CD4-positive, alpha-beta T cell (primary cell): ENCODE measurements around the gene RIMKLB. TPM values are rescaled to one million over a fixed set of nuclear protein-coding genes. Genes with fewer than 3 reads are reported as not detected.
A peak's percentile ranks its signal among the peaks of the same experiment; 100 is the strongest.
"Not testable (repeated sequence)": the region's sequence is repeated elsewhere in the genome, so short reads cannot be mapped to it uniquely, and the experiment has no call there.

Source experiments
- ATAC-seq: fragments of 200-7000 bp; cut with Tn5 transposase; one replicate; pipeline ENCODE4 v1.10.0; 2022; ENCODE audit warnings: mild to moderate bottlenecking; ENCODE audit not compliant: poor library complexity
- CTCF ChIA-PET: fragments of 350-600 bp; sonication (Branson Sonifier 250); formaldehyde crosslinking; loops from one replicate; lab custom pipeline; 2021; ENCODE audit warnings: antibody characterized with exemption, inconsistent platforms; lab: Charles Lee
- POLR2A ChIA-PET: fragments of 350-600 bp; sonication (Branson Sonifier 250); formaldehyde crosslinking; loops from one replicate; lab custom pipeline; 2021; ENCODE audit warnings: antibody characterized with exemption, inconsistent platforms; lab: Charles Lee
- DNase-seq, 14 experiments: peaks; one replicate each; pipeline ENCODE4 v3.0.0-alpha.2; 2013 to 2020; ENCODE audit warnings: mixed read lengths in 2 of 14
- H3K27ac ChIP-seq, 2 donors: one replicate each; pipeline versions ENCODE4 v1.5.1 to v1.7.0; 2013; ENCODE audit warnings: low read length in 2 of 2, low read depth in 1 of 2, mild to moderate bottlenecking in 1 of 2
- H3K27me3 ChIP-seq, 2 experiments: 1 replicate in 1 of 2; 2 replicates in 1 of 2; pipeline versions ENCODE4 v1.6.1 to v1.7.0; 2013; ENCODE audit warnings: low read length in 2 of 2, control low read depth in 1 of 2, mild to moderate bottlenecking in 1 of 2, moderate library complexity in 1 of 2; ENCODE audit not compliant: insufficient read depth in 2 of 2, control insufficient read depth in 1 of 2
- H3K36me3 ChIP-seq: one replicate; pipeline ENCODE4 v1.6.1; 2013; ENCODE audit warnings: low read length, control low read depth; ENCODE audit not compliant: insufficient read depth
- H3K4me1 ChIP-seq: one replicate; pipeline ENCODE4 v1.6.1; 2013; ENCODE audit warnings: low read length, control low read depth; ENCODE audit not compliant: insufficient read depth
- H3K4me3 ChIP-seq: one replicate; pipeline ENCODE4 v1.5.1; 2013; ENCODE audit warnings: mild to moderate bottlenecking, low read length, moderate library complexity
- H3K9me3 ChIP-seq, 2 experiments: 1 replicate in 1 of 2; 2 replicates in 1 of 2; pipeline versions ENCODE4 v1.6.1 to v1.7.0; 2013; ENCODE audit warnings: low read length in 2 of 2, mild to moderate bottlenecking in 2 of 2, control low read depth in 1 of 2, moderate library complexity in 1 of 2; ENCODE audit not compliant: control insufficient read depth in 1 of 2, insufficient read depth in 1 of 2
- H3K27ac Mint-ChIP-seq: one replicate; pipeline ENCODE4 v1.8.0; 2020; ENCODE audit warnings: mixed read lengths
- H3K27me3 Mint-ChIP-seq: one replicate; pipeline ENCODE4 v1.8.0; 2021; ENCODE audit warnings: mixed read lengths
- H3K36me3 Mint-ChIP-seq: one replicate; pipeline ENCODE4 v1.8.0; 2021; ENCODE audit warnings: low read depth, mixed read lengths
- H3K4me1 Mint-ChIP-seq: one replicate; pipeline ENCODE4 v1.8.0; 2021; ENCODE audit warnings: low read depth, mixed read lengths
- H3K4me3 Mint-ChIP-seq: one replicate; pipeline ENCODE4 v1.8.0; 2020; ENCODE audit warnings: mild to moderate bottlenecking, mixed read lengths
- H3K9me3 Mint-ChIP-seq: one replicate; pipeline ENCODE4 v1.8.0; 2020; ENCODE audit warnings: mixed read lengths
- intact Hi-C, 2 experiments: fragments of 100-400 bp; cut with DNase I in 1 of 2; cut with micrococcal nuclease in 1 of 2; formaldehyde crosslinking; loops; one replicate each; pipeline versions ENCODE4 v1.15.1 to v1.9.0; 2023 to 2025; cut with DNase I, micrococcal nuclease
- total RNA-seq, 174 experiments: library from RNA in 2 of 174; stranded (reverse) in 2 of 174; gene quantifications; one replicate each; pipeline ENCODE4 v1.2.3 and lab custom pipeline; 2021 to 2026
- TF ChIP-seq, protein P1 (sequence below): fragments of 200-600 bp; IDR thresholded peaks from one replicate; pipeline ENCODE4 v1.8.0; 2022; ENCODE audit warnings: antibody characterized with exemption, mild to moderate bottlenecking

Gene RIMKLB
- total RNA-seq, 2 experiments from 2014 or later = 14.8 to 15.2 TPM

GRCh38 chr12:8781381-8782127 lies 83.8 kb downstream of the RIMKLB start:
- Mint-ChIP-seq H3K27me3 (no peaks in the 10 kb centered on the region), H3K36me3 (peaks cover 10% of the 10 kb centered on the region), H3K27ac (no peak overlapping the region), H3K4me3 (no peak overlapping the region), H3K4me1 (no peaks in the 10 kb centered on the region), H3K9me3 (no peaks in the 10 kb centered on the region)
- TF ChIP-seq, protein P1, sequence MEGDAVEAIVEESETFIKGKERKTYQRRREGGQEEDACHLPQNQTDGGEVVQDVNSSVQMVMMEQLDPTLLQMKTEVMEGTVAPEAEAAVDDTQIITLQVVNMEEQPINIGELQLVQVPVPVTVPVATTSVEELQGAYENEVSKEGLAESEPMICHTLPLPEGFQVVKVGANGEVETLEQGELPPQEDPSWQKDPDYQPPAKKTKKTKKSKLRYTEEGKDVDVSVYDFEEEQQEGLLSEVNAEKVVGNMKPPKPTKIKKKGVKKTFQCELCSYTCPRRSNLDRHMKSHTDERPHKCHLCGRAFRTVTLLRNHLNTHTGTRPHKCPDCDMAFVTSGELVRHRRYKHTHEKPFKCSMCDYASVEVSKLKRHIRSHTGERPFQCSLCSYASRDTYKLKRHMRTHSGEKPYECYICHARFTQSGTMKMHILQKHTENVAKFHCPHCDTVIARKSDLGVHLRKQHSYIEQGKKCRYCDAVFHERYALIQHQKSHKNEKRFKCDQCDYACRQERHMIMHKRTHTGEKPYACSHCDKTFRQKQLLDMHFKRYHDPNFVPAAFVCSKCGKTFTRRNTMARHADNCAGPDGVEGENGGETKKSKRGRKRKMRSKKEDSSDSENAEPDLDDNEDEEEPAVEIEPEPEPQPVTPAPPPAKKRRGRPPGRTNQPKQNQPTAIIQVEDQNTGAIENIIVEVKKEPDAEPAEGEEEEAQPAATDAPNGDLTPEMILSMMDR = no peak
- POLR2A ChIA-PET = no interaction called here
- intact Hi-C loops = loop anchor here in 1 of 2 experiments (2.0 kb wide), 1 partner anchor 257 kb away; no protein-coding TSS in a partner anchor
- CTCF ChIA-PET = no interaction called here
- Histone ChIP-seq H3K36me3 (no peaks in the 10 kb centered on the region), H3K27ac (no peak overlapping the region), H3K9me3 (no peaks in the 10 kb centered on the region), H3K27me3 (no peaks in the 10 kb centered on the region), H3K4me1 (no peaks in the 10 kb centered on the region), H3K4me3 (no peak overlapping the region)
- DNase-seq (no peak), ATAC-seq (no peak)

DNA sequence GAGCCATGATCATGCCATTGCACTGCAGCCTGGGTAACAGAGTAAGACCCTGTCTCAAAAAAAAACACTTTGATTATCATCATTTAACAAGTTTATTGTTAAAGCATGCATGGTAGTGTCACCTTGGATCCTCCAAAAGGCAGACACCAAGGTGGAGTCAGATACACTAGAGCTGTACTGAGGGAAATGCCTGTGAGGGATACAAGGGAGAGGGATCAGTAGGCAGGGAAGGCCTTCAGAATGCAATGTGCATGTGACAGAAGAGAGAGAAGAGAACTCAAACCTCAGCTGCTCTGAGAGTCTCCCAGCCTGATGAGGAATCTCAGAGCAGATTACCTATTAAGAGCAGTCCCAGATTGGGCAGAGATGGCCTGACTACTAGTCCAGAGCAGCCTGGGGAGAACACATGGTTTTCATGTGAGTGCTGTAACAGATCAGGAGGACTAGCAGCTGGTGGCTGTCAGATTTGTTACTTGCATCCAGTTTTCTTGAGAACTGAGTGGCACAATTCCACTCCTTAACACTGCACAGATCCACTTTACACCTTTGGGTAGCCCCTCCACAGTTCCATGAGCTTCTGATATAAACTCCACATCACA lies 86.6 kb downstream of the RIMKLB start:
- Histone ChIP-seq H3K9me3 (no peaks in the 10 kb centered on the region), H3K4me1 (no peaks in the 10 kb centered on the region), H3K36me3 (no peaks in the 10 kb centered on the region), H3K27me3 (no peaks in the 10 kb centered on the region), H3K27ac (no peak overlapping the region), H3K4me3 (no peak overlapping the region)
- Mint-ChIP-seq H3K9me3 (no peaks in the 10 kb centered on the region), H3K4me3 (no peak overlapping the region), H3K4me1 (no peaks in the 10 kb centered on the region), H3K27ac (no peak overlapping the region), H3K36me3 (peaks cover 7% of the 10 kb centered on the region), H3K27me3 (no peaks in the 10 kb centered on the region)
- POLR2A ChIA-PET = no interaction called here
- TF ChIP-seq, protein P1 = no peak
- CTCF ChIA-PET = no interaction called here
- DNase-seq (no peak), ATAC-seq (no peak)
- intact Hi-C loops = no loop called here

DNA sequence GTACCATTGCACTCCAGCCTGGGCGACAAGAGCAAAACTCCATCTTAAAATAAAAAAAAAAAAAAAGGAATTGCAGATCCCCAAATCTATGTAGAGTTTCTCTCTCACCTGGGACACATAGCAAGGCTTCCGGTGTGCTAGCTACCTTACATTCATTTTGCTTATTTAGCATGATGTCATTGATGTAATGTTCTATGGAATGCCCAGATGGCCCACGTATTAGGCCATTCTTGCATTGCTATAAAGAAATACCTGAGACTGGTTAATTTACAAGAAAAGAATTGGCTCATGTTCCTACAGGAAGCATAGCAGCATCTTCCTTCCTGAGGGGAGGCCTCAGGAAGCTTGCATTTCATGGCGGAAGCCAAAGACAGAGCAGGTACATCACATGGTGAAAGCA lies 87.7 kb downstream of the RIMKLB start:
- Histone ChIP-seq H3K4me1 (no peaks in the 10 kb centered on the region), H3K27ac (no peak overlapping the region), H3K36me3 (no peaks in the 10 kb centered on the region), H3K27me3 (no peaks in the 10 kb centered on the region), H3K9me3 (no peaks in the 10 kb centered on the region), H3K4me3 (no peak overlapping the region)
- intact Hi-C loops = no loop called here
- no peak for ATAC-seq
- H3K36me3 Mint-ChIP-seq = peaks cover 7% of the 10 kb centered on the region
- H3K4me1 Mint-ChIP-seq = no peaks in the 10 kb centered on the region
- ChIA-PET CTCF (no interaction called here), POLR2A (no interaction called here)
- DNase-seq = no peak
- TF ChIP-seq, protein P1 = no peak
- no peak overlapping the region for H3K4me3 Mint-ChIP-seq
- H3K27ac Mint-ChIP-seq = no peak overlapping the region
- no peaks in the 10 kb centered on the region for H3K9me3 Mint-ChIP-seq
- no peaks in the 10 kb centered on the region for H3K27me3 Mint-ChIP-seq

DNA sequence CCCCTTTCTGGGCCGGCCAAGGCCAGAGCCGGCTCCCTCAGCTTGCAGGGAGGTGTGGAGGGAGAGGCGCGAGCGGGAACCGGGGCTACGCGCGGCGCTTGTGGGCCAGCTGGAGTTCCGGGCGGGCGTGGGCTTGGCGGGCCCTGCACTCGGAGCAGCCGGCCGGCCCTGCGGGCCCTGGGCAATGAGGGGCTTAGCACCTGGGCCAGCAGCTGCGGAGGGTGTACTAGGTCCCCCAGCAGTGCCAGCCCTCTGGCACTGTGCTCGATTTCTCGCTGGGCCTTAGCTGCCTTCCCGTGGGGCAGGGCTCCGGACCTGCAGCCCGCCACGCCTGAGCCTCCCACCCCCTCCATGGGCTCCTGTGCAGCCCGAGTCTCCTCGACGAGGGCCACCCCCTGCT lies 89.4 kb downstream of the RIMKLB start:
- DNase-seq, POLR2A ChIA-PET, H3K27me3 ChIP-seq, H3K27ac ChIP-seq, H3K9me3 Mint-ChIP-seq, H3K27me3 Mint-ChIP-seq, H3K36me3 ChIP-seq, ATAC-seq, H3K36me3 Mint-ChIP-seq, H3K4me1 ChIP-seq, CTCF ChIA-PET, H3K27ac Mint-ChIP-seq, H3K4me3 ChIP-seq, intact Hi-C loops, H3K9me3 ChIP-seq, H3K4me3 Mint-ChIP-seq, H3K4me1 Mint-ChIP-seq: not testable (repeated sequence)

DNA sequence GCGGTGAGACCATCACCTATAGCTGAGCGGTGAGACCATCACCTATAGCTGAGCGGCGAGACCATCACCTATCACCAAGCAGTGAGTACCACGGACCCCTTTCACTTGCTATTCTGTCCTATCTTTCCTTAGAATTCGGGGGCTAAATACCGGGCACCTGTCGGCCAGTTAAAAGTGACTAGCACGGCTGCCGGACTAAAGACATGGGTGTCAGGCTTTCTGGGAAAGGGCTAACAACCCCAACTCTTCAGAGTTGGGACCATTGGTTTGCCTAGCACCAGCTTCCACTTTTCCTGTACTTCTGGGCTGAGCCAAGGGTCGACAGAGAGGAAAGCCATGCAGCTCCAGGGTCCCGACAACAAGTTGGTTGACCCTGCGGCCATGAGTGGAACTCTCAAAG lies 90.9 kb downstream of the RIMKLB start:
- H3K27me3 ChIP-seq, H3K36me3 Mint-ChIP-seq, H3K9me3 ChIP-seq, H3K4me1 Mint-ChIP-seq, ATAC-seq, H3K4me1 ChIP-seq, POLR2A ChIA-PET, H3K27ac ChIP-seq, H3K9me3 Mint-ChIP-seq, DNase-seq, H3K27me3 Mint-ChIP-seq, H3K36me3 ChIP-seq, intact Hi-C loops, CTCF ChIA-PET, H3K27ac Mint-ChIP-seq: not testable (repeated sequence)
- H3K4me3 ChIP-seq = peak overlapping the region; percentile 30
- peak overlapping the region; percentile 56 for H3K4me3 Mint-ChIP-seq
